Measurements from ENCODE around the gene LTB4R2.

- TF ChIP-seq EZH2 (IDR thresholded peaks at IDR 0.05; ENCODE audit: low read length, missing control alignments) (no peak), CTCF (conservative IDR thresholded peaks at IDR 0.05 in 1 of 2, IDR thresholded peaks at IDR 0.05 in 1 of 2; ENCODE audit: low read depth in 1 of 2, low read length in 2 of 2) (no peak)
These were observed 34.1 kb downstream of the LTB4R2 start for GRCh38 chr14:24343795-24344660.
